IPS-NIHi11 (cell line): ENCODE data around the gene SPAG9.

Experiments used
- DNase-seq: peaks from one replicate; pipeline ENCODE4 v3.0.0; 2012; ENCODE audit warnings: mixed read lengths, low spot score

The SPAG9 gene

DNA sequence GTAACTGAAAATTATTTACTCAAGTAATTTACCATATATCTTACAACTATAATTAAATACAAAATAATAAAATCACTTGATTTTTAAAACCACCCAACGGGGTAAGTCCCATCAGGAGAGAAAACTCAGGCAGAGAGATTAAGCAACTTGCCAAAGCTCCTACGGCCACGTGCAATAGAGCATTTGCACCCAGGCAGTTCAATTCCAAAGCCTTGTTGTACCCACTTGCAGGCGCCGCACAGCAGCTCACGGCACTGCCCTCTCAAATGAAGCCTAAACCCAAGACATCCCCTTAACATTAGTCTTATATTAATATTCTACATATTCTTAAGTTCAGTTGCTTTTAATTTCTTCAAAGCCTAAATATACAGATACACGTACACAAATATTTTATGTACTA, 75.7 kb downstream of the SPAG9 start:
- DNase-seq = no peak

DNA sequence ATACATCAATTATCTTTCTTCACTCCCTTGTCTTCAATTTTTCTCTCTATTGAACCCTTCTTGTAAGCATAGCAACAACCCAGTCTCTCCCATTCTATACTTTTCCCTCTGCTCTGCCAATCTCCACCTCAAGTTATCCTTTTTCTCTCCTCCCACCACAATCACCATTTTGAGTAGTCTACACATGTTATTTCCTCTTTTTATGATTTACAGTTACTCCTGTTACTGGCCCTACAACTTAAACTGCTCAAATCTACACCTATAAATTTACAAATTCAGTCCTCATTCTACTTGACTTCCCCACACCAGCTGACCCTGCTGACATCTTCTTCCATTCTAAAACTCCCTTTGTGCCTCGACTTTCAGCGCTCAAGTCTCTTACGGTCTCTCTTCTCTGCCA, 84.6 kb downstream of the SPAG9 start:
- no peak for DNase-seq

DNA sequence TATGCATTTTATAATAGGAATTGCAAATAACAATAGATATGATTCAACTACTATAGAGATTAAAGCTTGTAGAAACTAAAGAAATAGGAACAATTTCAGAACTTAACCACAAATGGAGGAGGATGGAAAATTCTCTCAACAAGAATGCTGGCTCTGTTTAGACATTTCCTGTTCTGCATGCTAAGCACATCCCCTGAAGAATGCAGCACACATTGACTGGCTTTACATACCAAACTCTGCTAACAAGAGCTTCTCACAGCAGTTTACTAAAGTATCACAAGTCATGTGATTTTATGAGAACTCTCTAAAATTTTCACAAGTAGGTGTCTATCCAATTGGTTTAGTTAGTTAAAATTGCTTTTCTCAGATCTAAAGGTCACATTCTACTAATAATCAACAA, 85.2 kb downstream of the SPAG9 start:
- DNase-seq = no peak

GRCh38 chr17:51034800-51035199, 85.9 kb downstream of the SPAG9 start:
- DNase-seq = no peak

- no peak for DNase-seq
These were observed 87.8 kb downstream of the SPAG9 start for GRCh38 chr17:51032850-51033249.

GRCh38 chr17:51029568-51030463, 90.9 kb downstream of the SPAG9 start:
- DNase-seq = no peak

GRCh38 chr17:51029142-51029541, 91.5 kb downstream of the SPAG9 start:
- DNase-seq = no peak

GRCh38 chr17:51028176-51028863, 92.3 kb downstream of the SPAG9 start:
- no peak for DNase-seq

DNA sequence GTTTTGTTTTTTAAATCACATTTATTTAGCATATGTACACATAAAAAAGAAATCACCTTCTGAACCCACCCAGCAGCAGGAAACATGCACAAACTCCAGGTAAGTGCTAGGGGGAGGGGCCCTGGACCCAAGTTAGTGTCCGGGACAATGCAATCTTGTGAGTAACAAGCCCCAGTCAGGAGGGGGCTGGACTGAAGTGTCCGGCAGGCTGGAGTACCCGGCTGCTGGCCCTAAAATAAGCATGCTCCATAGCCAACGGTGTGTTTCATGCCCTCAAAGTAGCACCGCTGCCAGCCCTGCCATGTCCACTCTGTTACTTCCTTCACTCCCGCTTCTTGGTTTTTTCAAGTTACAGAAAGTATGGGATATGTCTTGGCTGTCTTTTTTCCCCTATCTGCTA, 102.1 kb downstream of the SPAG9 start:
- no peak for DNase-seq

DNA sequence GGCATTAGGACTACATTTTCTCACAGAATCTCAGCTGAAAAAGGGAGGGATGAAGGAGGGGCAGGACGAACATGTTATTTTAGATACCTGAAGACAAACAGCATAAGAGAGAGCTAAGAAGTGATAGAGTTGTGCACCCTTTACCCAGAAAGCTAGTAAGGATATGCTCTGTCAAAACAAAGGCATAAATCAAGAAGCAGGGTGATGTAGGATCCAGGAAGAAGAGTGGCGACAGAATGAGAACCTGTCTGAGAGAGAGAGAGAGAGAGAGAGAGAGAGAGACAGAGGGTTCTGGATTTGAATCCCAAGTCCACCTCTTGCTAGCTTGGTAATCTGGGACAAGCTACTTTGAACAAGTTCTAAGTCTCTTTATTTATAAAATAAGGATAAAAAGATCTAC, 103.4 kb downstream of the SPAG9 start:
- no peak for DNase-seq

GRCh38 chr17:51016099-51016498, 104.6 kb downstream of the SPAG9 start:
- no peak for DNase-seq

GRCh38 chr17:51015145-51015558, 105.5 kb downstream of the SPAG9 start:
- no peak for DNase-seq

DNA sequence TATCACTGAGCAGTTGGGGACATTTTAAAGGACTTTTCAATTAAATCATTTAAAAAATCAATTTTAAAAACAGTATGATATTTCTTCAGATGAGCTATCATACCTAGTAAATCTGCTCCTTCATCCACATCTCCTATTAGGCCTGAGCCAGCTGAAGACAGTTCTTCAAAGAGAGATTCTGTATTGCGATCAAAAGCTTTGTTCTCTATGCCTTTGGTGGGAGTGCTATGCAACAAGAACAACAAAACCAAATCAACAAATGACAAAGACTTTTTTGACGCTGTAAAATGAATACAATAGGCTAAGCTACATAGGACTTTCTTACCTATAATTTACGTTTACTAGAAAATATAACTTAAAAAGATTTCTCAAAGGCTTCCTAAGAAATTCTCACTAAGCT, 106.5 kb downstream of the SPAG9 start:
- DNase-seq = no peak

GRCh38 chr17:51013322-51013721, 107.3 kb downstream of the SPAG9 start:
- DNase-seq = no peak

GRCh38 chr17:51012538-51012937, 108.1 kb downstream of the SPAG9 start:
- DNase-seq = no peak

DNA sequence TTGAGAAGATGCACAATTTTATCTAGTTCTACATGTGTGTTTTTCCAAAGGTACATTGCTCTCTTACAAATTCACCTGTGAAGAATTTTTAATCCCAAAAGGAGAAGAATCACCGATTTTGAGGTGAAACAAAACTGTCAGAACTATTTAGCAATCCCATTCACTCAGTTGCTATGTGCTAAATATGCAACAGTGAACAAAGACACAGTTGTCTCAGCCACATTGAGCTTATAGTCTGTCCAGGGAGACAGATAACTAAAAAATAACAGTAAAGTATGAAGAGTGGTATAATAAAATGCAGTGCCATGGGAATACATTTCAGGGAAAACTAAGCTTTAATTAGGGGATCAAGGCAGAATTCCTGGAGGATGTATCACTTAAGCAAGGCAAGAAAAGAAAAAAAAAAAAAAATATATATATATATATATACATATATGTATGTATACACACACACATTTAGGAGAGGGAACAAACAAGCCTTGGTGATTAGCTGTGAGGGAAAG, 110.4 kb downstream of the SPAG9 start:
- DNase-seq = no peak

GRCh38 chr17:51006601-51007000, 114.1 kb downstream of the SPAG9 start:
- no peak for DNase-seq

- DNase-seq = no peak
These were observed 114.9 kb downstream of the SPAG9 start for GRCh38 chr17:51005768-51006167.

DNA sequence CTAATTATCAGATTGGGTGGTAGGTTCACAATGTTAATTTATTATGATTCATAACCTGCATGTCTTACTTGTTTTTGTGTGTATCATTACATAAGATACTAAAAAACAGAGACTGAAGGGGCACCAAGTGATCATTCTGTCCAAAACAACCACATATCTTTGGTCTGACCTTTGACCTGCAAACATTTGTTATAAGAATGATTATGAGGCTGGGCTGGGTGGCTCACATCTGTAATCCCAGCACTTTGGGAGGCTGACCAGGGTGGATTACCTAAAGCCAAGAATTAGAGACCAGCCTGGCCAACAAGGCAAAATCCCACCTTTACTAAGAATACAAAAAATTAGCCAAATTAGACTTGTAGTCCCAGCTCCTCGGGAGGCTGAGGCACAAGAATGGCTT, 116.4 kb downstream of the SPAG9 start:
- no peak for DNase-seq

DNA sequence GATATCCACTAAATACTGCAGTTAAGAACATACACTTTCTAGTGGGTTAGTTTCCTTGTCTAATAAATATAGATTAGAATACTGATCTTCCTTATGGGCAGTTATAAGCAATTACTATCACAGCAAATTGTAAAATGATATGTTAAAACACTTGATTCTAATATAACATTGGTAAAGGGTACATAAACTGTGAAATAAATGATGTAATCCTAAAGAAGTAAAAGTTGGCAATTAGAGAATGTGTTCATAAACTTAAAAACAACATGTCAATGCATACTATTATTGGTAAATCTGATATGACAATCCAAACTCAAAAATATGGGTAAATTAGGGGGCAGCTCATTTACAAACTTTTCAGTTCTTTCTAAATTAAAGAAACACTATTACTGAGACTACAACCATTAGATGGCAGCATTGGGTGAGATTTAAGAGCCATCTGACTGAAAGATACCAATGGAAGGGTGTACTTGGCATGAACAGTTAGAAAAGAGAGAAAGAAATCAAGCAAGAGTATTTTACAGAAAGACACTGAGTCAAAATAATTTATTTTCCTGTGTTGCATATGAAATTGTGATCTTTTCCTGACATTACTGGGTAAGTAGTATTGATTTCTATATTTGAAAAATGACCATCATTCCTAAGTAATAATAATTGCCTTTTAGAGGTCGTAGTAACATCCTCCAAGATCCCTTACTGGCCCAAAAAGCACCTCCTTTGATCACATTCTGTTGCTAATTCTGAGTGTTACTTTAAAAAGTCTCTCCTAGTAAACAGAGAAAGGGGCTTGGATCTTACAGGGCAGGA, 119.6 kb downstream of the SPAG9 start:
- peak; percentile 52 for DNase-seq

GRCh38 chr17:50995668-50996067, 125.0 kb downstream of the SPAG9 start:
- no peak for DNase-seq

DNA sequence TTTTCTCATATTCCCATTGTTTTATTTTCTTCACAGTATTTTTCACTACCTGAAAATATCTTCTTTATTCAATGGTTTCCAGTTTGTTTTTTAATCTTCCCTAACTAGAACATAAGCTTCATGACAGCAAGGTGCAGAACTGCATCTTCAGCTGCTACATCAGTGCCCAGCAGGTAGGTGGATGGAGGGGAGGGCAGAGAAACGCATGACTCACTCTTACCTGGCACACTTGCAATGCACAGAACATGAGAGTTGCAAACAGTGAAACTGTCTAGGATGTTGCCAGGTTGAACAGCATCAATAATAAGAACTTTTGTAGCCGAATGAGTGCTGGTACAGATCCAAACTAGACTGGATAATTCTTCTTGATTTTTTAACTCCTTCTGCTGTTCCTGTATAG, 127.1 kb downstream of the SPAG9 start:
- no peak for DNase-seq
